Measurements from ENCODE around the gene MOB3B. TPM values are rescaled to one million over a fixed set of nuclear protein-coding genes. Genes with fewer than 3 reads are reported as not detected.

The MOB3B gene
- total RNA-seq, 6 experiments from 2014 or later: not detected

GRCh38 chr9:27341545-27342294 lies 187.9 kb downstream of the MOB3B start:
- no peaks in the 10 kb centered on the region for H3K36me3 Mint-ChIP-seq (ENCODE audit: low read depth)
- DNase-seq: no peak
- no peak overlapping the region for H3K4me3 Mint-ChIP-seq
- H3K4me1 Mint-ChIP-seq (ENCODE audit: low read depth): no peaks in the 10 kb centered on the region
- H3K27me3 Mint-ChIP-seq (ENCODE audit: insufficient read depth): peaks cover 23% of the 10 kb centered on the region
- H3K27ac Mint-ChIP-seq: no peak overlapping the region
- no peak for TF ChIP-seq CTCF (IDR thresholded peaks at IDR 0.05)
- H3K9me3 Mint-ChIP-seq: no peaks in the 10 kb centered on the region

GRCh38 chr9:27340961-27341511 lies 188.6 kb downstream of the MOB3B start:
- Mint-ChIP-seq H3K9me3 (no peaks in the 10 kb centered on the region), H3K36me3 (ENCODE audit: low read depth) (no peaks in the 10 kb centered on the region), H3K4me3 (no peak overlapping the region), H3K4me1 (ENCODE audit: low read depth) (no peaks in the 10 kb centered on the region), H3K27ac (no peak overlapping the region), H3K27me3 (ENCODE audit: insufficient read depth) (peaks cover 26% of the 10 kb centered on the region)
- TF ChIP-seq CTCF (IDR thresholded peaks at IDR 0.05): no peak
- DNase-seq: no peak

- Mint-ChIP-seq H3K27me3 (ENCODE audit: insufficient read depth) (peaks cover 27% of the 10 kb centered on the region), H3K9me3 (no peaks in the 10 kb centered on the region), H3K27ac (no peak overlapping the region), H3K4me1 (ENCODE audit: low read depth) (no peaks in the 10 kb centered on the region), H3K4me3 (no peak overlapping the region), H3K36me3 (ENCODE audit: low read depth) (no peaks in the 10 kb centered on the region)
- no peak for DNase-seq
- TF ChIP-seq CTCF (IDR thresholded peaks at IDR 0.05): no peak
Measured at GRCh38 chr9:27340285-27340674, 189.3 kb downstream of the MOB3B start.

- Mint-ChIP-seq H3K36me3 (ENCODE audit: low read depth) (no peaks in the 10 kb centered on the region), H3K4me3 (no peak overlapping the region), H3K27ac (no peak overlapping the region), H3K27me3 (ENCODE audit: insufficient read depth) (peaks cover 27% of the 10 kb centered on the region), H3K9me3 (no peaks in the 10 kb centered on the region), H3K4me1 (ENCODE audit: low read depth) (no peaks in the 10 kb centered on the region)
- DNase-seq: no peak
- no peak for TF ChIP-seq CTCF (IDR thresholded peaks at IDR 0.05)
Measured at GRCh38 chr9:27339661-27340284, 189.8 kb downstream of the MOB3B start.

- peaks cover 25% of the 10 kb centered on the region for H3K27me3 Mint-ChIP-seq (ENCODE audit: insufficient read depth)
- H3K9me3 Mint-ChIP-seq: no peaks in the 10 kb centered on the region
- H3K4me3 Mint-ChIP-seq: no peak overlapping the region
- H3K27ac Mint-ChIP-seq: no peak overlapping the region
- DNase-seq: no peak
- no peaks in the 10 kb centered on the region for H3K4me1 Mint-ChIP-seq (ENCODE audit: low read depth)
- no peak for TF ChIP-seq CTCF (IDR thresholded peaks at IDR 0.05)
- no peaks in the 10 kb centered on the region for H3K36me3 Mint-ChIP-seq (ENCODE audit: low read depth)
Measured at GRCh38 chr9:27338527-27338903, 191.1 kb downstream of the MOB3B start.

Measured in HFFc6 (cell line).